GM12891 (cell line): ENCODE data around the gene SLC5A12.

Experiments
- POLR2A ChIP-seq: IDR thresholded peaks from 2 replicates; pipeline ENCODE4 v1.6.1; 2011; ENCODE audit warnings: low read depth, low read length, control low read depth
- POLR2AphosphoS5 ChIP-seq: IDR thresholded peaks from 2 replicates; pipeline ENCODE4 v1.6.1; 2011; ENCODE audit warnings: low read depth, low read length, control low read depth
- SPI1 ChIP-seq: IDR thresholded peaks from 2 replicates; pipeline ENCODE4 v1.6.1; 2011; ENCODE audit warnings: low read depth, low read length, control low read depth
- TAF1 ChIP-seq: IDR thresholded peaks from 2 replicates; pipeline ENCODE4 v1.6.1; 2011; ENCODE audit warnings: low read depth, low read length, control low read depth

GRCh38 chr11:26626346-26626745, 95.5 kb downstream of the SLC5A12 start:
- TF ChIP-seq POLR2A: no peak
- TF ChIP-seq POLR2AphosphoS5: no peak
- TF ChIP-seq TAF1: no peak
- TF ChIP-seq SPI1: no peak
